Neural cell (in vitro differentiated cells): ENCODE results near the gene CRTC3. TPM values are rescaled to one million over a fixed set of nuclear protein-coding genes. Genes with fewer than 3 reads are reported as not detected.

Source experiments
- H2AFZ ChIP-seq: fragments of 200-600, 300-800 bp; sonication (generic), shearing (Covaris generic); 2 replicates; pipeline ENCODE4 v1.6.0; 2014; ENCODE audit warnings: low read depth, mild to moderate bottlenecking, antibody characterized with exemption, low read length, moderate library complexity
- H3F3A ChIP-seq: fragments of 200-600 bp; shearing (Covaris generic); 2 replicates; pipeline ENCODE4 v1.6.1; 2016; ENCODE audit warnings: mild to moderate bottlenecking, moderate library complexity, mixed read lengths, antibody characterized with exemption, low read length; ENCODE audit not compliant: insufficient read depth, poor library complexity, severe bottlenecking
- H3K27ac ChIP-seq: fragments of 200-600, 300-800 bp; sonication (generic), shearing (Covaris generic); 2 replicates; pipeline ENCODE4 v1.5.1; 2014; ENCODE audit warnings: mild to moderate bottlenecking, low read length, moderate library complexity
- H3K27me3 ChIP-seq: fragments of 300-800, 200-600 bp; sonication (generic), shearing (Covaris generic); 2 replicates; pipeline ENCODE4 v1.6.0; 2014; ENCODE audit warnings: mild to moderate bottlenecking, low read depth, low read length, moderate library complexity; ENCODE audit not compliant: insufficient read depth
- H3K36me3 ChIP-seq: fragments of 300-800, 200-600 bp; sonication (generic), shearing (Covaris generic); 2 replicates; pipeline ENCODE4 v1.5.1; 2014; ENCODE audit warnings: mild to moderate bottlenecking, antibody characterized with exemption, low read length, moderate library complexity; ENCODE audit not compliant: insufficient read depth
- H3K4me2 ChIP-seq: fragments of 300-800, 200-600 bp; sonication (generic), shearing (Covaris generic); 2 replicates; pipeline ENCODE4 v1.6.0; 2014; ENCODE audit warnings: mild to moderate bottlenecking, low read length
- H3K4me3 ChIP-seq: fragments of 300-800, 200-600 bp; sonication (generic), shearing (Covaris generic); 2 replicates; pipeline ENCODE4 v1.5.1; 2014; ENCODE audit warnings: mild to moderate bottlenecking, low read length, moderate library complexity
- H3K79me2 ChIP-seq: fragments of 200-600 bp; shearing (Covaris generic); replicated peaks from 2 replicates; pipeline ENCODE4 v1.6.0; 2014; ENCODE audit warnings: mild to moderate bottlenecking, low read length, moderate library complexity; ENCODE audit not compliant: insufficient read depth
- H3K9ac ChIP-seq: fragments of 300-800, 200-600 bp; sonication (generic), shearing (Covaris generic); 2 replicates; pipeline ENCODE4 v1.6.1; 2016; ENCODE audit warnings: mild to moderate bottlenecking, low read length, mixed read lengths
- H3K9me2 ChIP-seq: fragments of 200-600 bp; shearing (Covaris generic); 2 replicates; pipeline ENCODE4 v1.6.1; 2016; ENCODE audit warnings: mild to moderate bottlenecking, low read length, mixed read lengths; ENCODE audit not compliant: insufficient read depth
- H3K9me3 ChIP-seq: fragments of 200-600, 300-800 bp; sonication (generic), shearing (Covaris generic); 2 replicates; pipeline ENCODE4 v1.6.1; 2016; ENCODE audit warnings: mild to moderate bottlenecking, mixed run types, low read length, moderate library complexity, mixed read lengths
- H4K20me1 ChIP-seq: fragments of 200-600 bp; shearing (Covaris generic); 2 replicates; pipeline ENCODE4 v1.6.1; 2016; ENCODE audit warnings: mild to moderate bottlenecking, mixed run types; ENCODE audit not compliant: insufficient read depth
- EP300 ChIP-seq: fragments of 450-650 bp; conservative IDR thresholded peaks from 2 replicates; pipeline ENCODE4 v1.6.1; 2014; ENCODE audit warnings: antibody characterized with exemption, mild to moderate bottlenecking, moderate library complexity; ENCODE audit not compliant: poor library complexity, severe bottlenecking
- EZH2 ChIP-seq: fragments of 200-600, 300-800 bp; shearing (Covaris generic), sonication (generic); IDR thresholded peaks from 2 replicates; pipeline ENCODE4 v1.6.1; 2014; ENCODE audit warnings: antibody characterized with exemption, low read length, borderline replicate concordance, mild to moderate bottlenecking; ENCODE audit not compliant: insufficient read depth, poor library complexity, severe bottlenecking
- MXI1 ChIP-seq: fragments of 450-650 bp; conservative IDR thresholded peaks from 2 replicates; pipeline ENCODE4 v1.6.1; 2014; ENCODE audit warnings: antibody characterized with exemption, mild to moderate bottlenecking; ENCODE audit not compliant: poor library complexity, severe bottlenecking
- POLR2AphosphoS5 ChIP-seq: IDR thresholded peaks from 2 replicates; pipeline ENCODE4 v1.6.1; 2012
- RAD21 ChIP-seq: fragments of 450-650 bp; conservative IDR thresholded peaks from 2 replicates; pipeline ENCODE4 v1.6.1; 2014; ENCODE audit warnings: antibody characterized with exemption, mild to moderate bottlenecking, moderate library complexity
- SMC3 ChIP-seq: fragments of 450-650 bp; conservative IDR thresholded peaks from 2 replicates; pipeline ENCODE4 v1.6.1; 2014; ENCODE audit warnings: antibody characterized with exemption, mild to moderate bottlenecking, moderate library complexity; ENCODE audit not compliant: poor library complexity
- TAF1 ChIP-seq: IDR thresholded peaks from 2 replicates; pipeline ENCODE4 v1.6.1; 2012; ENCODE audit warnings: low read depth
- polyA plus RNA-seq: library from polyadenylated mRNA; depleted of rRNA; stranded (reverse); fragments of >200 nt; gene quantifications from 2 replicates; pipeline ENCODE4 v1.2.3, GENCODE V29; 2014
- TF ChIP-seq, protein P1 (sequence below): IDR thresholded peaks from 2 replicates; pipeline ENCODE4 v1.6.1; 2012; ENCODE audit warnings: borderline replicate concordance
- TF ChIP-seq, protein P2 (sequence below): fragments of 450-650 bp; IDR thresholded peaks from 2 replicates; pipeline ENCODE4 v1.5.1; 2014; ENCODE audit warnings: antibody characterized with exemption, mild to moderate bottlenecking, moderate library complexity; ENCODE audit not compliant: poor library complexity, severe bottlenecking

The CRTC3 gene
- polyA plus RNA-seq, 1 donor from 2014 or later = 5.5 TPM

- no peak for TF ChIP-seq EZH2
Observed at GRCh38 chr15:90665288-90666134, 135.8 kb downstream of the CRTC3 start (continued).

GRCh38 chr15:90666135-90666909 lies 136.6 kb downstream of the CRTC3 start:
- Histone ChIP-seq H3F3A (no peaks in the 10 kb centered on the region), H3K9me3 (no peaks in the 10 kb centered on the region), H3K27ac (no peak overlapping the region), H3K27me3 (no peaks in the 10 kb centered on the region), H3K9ac (no peak overlapping the region), H3K4me2 (no peak overlapping the region), H3K9me2 (no peaks in the 10 kb centered on the region), H3K36me3 (no peaks in the 10 kb centered on the region), H3K4me3 (no peak overlapping the region), H4K20me1 (no peaks in the 10 kb centered on the region), H2AFZ (no peak overlapping the region), H3K79me2 (no peaks in the 10 kb centered on the region)
- TF ChIP-seq, protein P1, sequence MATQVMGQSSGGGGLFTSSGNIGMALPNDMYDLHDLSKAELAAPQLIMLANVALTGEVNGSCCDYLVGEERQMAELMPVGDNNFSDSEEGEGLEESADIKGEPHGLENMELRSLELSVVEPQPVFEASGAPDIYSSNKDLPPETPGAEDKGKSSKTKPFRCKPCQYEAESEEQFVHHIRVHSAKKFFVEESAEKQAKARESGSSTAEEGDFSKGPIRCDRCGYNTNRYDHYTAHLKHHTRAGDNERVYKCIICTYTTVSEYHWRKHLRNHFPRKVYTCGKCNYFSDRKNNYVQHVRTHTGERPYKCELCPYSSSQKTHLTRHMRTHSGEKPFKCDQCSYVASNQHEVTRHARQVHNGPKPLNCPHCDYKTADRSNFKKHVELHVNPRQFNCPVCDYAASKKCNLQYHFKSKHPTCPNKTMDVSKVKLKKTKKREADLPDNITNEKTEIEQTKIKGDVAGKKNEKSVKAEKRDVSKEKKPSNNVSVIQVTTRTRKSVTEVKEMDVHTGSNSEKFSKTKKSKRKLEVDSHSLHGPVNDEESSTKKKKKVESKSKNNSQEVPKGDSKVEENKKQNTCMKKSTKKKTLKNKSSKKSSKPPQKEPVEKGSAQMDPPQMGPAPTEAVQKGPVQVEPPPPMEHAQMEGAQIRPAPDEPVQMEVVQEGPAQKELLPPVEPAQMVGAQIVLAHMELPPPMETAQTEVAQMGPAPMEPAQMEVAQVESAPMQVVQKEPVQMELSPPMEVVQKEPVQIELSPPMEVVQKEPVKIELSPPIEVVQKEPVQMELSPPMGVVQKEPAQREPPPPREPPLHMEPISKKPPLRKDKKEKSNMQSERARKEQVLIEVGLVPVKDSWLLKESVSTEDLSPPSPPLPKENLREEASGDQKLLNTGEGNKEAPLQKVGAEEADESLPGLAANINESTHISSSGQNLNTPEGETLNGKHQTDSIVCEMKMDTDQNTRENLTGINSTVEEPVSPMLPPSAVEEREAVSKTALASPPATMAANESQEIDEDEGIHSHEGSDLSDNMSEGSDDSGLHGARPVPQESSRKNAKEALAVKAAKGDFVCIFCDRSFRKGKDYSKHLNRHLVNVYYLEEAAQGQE = no peak
- no peak for TF ChIP-seq EZH2
- TF ChIP-seq, protein P2, sequence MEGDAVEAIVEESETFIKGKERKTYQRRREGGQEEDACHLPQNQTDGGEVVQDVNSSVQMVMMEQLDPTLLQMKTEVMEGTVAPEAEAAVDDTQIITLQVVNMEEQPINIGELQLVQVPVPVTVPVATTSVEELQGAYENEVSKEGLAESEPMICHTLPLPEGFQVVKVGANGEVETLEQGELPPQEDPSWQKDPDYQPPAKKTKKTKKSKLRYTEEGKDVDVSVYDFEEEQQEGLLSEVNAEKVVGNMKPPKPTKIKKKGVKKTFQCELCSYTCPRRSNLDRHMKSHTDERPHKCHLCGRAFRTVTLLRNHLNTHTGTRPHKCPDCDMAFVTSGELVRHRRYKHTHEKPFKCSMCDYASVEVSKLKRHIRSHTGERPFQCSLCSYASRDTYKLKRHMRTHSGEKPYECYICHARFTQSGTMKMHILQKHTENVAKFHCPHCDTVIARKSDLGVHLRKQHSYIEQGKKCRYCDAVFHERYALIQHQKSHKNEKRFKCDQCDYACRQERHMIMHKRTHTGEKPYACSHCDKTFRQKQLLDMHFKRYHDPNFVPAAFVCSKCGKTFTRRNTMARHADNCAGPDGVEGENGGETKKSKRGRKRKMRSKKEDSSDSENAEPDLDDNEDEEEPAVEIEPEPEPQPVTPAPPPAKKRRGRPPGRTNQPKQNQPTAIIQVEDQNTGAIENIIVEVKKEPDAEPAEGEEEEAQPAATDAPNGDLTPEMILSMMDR = no peak
- no peak for TF ChIP-seq SMC3
- TF ChIP-seq EP300 = no peak
- TF ChIP-seq RAD21 = no peak
- TF ChIP-seq TAF1 = no peak
- TF ChIP-seq MXI1 = no peak
- no peak for TF ChIP-seq POLR2AphosphoS5
